Endothelial cell (in vitro differentiated cells): ENCODE measurements around the gene DNMT3A. TPM values are rescaled to one million over a fixed set of nuclear protein-coding genes. Genes with fewer than 3 reads are reported as not detected.

Experiments
- DNase-seq: peaks from one replicate; pipeline ENCODE4 v3.0.0; 2021; ENCODE audit warnings: low spot score
- H3K27ac Mint-ChIP-seq: one replicate; pipeline ENCODE4 v1.8.0; 2021; ENCODE audit warnings: mixed read lengths, inconsistent platforms; ENCODE audit not compliant: unreplicated experiment
- H3K27me3 Mint-ChIP-seq: one replicate; pipeline ENCODE4 v1.8.0; 2021; ENCODE audit warnings: mild to moderate bottlenecking, moderate library complexity, mixed read lengths, inconsistent platforms; ENCODE audit not compliant: unreplicated experiment
- H3K36me3 Mint-ChIP-seq: one replicate; pipeline ENCODE4 v1.8.0; 2021; ENCODE audit warnings: mild to moderate bottlenecking, low read depth, mixed read lengths, inconsistent platforms; ENCODE audit not compliant: unreplicated experiment
- H3K4me1 Mint-ChIP-seq: one replicate; pipeline ENCODE4 v1.8.0; 2021; ENCODE audit warnings: mild to moderate bottlenecking, mixed read lengths, inconsistent platforms; ENCODE audit not compliant: unreplicated experiment
- H3K4me3 Mint-ChIP-seq: one replicate; pipeline ENCODE4 v1.8.0; 2021; ENCODE audit warnings: mild to moderate bottlenecking, mixed read lengths, inconsistent platforms; ENCODE audit not compliant: unreplicated experiment
- H3K9me3 Mint-ChIP-seq: one replicate; pipeline ENCODE4 v1.8.0; 2021; ENCODE audit warnings: mixed read lengths, inconsistent platforms; ENCODE audit not compliant: unreplicated experiment
- total RNA-seq: library from RNA; stranded (reverse); fragmentation: NEBNext Ultra II Directional; extraction: Animal tissue kit (Norgen Biotek cat#: 25700); gene quantifications from one replicate; pipeline ENCODE4 v1.2.1, GENCODE V29; 2021; ENCODE audit not compliant: unreplicated experiment
- TF ChIP-seq, protein P1 (sequence below): fragments of 200-600 bp; sonication (generic); IDR thresholded peaks from one replicate; pipeline ENCODE4 v1.5.0; 2021; ENCODE audit warnings: antibody characterized with exemption; ENCODE audit not compliant: unreplicated experiment

The DNMT3A gene
- total RNA-seq, 1 donor from 2014 or later: 177 TPM

DNA sequence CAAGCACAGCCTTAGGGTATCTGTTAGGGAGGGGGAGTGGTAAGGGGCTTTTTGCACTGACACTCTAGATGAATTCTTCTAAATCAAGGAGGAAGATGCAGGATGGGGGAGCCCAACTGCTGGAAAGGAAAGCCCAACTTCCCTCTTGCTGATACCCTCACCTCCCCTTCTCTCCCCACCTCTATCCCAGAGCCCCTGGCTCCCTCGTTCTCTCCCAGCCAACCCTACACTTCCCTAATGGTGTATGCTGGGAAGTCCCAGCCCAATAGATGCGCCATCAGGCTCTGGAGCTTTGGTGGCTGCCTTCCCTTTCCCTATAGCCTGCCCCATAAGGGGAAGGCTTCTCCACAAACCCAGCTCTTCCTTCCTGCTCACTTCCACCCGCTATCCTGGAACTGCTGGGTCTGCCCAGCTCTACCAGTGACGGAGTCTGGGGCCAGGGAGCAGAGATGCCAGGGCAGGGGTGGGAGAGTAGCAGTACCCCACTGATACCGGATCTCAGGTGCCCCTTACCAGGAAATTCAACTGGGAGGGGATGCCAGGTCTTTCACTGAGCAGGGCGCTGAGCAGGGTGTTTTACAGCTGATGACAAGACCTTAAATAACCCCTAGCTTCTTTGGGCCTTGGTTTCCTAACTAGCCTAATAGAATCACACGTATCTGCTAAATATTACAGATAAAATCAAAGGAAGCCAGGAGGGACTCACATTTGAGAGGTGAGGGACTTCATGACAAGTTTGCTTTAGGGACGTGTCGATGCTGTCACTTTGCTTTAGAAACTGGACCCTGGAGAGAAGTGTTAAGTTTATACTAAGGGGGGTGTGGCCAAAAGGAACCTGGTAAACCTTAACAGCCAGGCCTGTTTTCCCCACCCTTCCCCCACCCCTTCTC is 82.6 kb downstream of the DNMT3A start:
- peaks cover 69% of the 10 kb centered on the region for H3K4me1 Mint-ChIP-seq
- H3K4me3 Mint-ChIP-seq: no peak overlapping the region
- peaks cover 19% of the 10 kb centered on the region for H3K27me3 Mint-ChIP-seq
- peak overlapping the region; percentile 65 for H3K27ac Mint-ChIP-seq
- TF ChIP-seq, protein P1, sequence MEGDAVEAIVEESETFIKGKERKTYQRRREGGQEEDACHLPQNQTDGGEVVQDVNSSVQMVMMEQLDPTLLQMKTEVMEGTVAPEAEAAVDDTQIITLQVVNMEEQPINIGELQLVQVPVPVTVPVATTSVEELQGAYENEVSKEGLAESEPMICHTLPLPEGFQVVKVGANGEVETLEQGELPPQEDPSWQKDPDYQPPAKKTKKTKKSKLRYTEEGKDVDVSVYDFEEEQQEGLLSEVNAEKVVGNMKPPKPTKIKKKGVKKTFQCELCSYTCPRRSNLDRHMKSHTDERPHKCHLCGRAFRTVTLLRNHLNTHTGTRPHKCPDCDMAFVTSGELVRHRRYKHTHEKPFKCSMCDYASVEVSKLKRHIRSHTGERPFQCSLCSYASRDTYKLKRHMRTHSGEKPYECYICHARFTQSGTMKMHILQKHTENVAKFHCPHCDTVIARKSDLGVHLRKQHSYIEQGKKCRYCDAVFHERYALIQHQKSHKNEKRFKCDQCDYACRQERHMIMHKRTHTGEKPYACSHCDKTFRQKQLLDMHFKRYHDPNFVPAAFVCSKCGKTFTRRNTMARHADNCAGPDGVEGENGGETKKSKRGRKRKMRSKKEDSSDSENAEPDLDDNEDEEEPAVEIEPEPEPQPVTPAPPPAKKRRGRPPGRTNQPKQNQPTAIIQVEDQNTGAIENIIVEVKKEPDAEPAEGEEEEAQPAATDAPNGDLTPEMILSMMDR: no peak
- DNase-seq: no peak
- H3K36me3 Mint-ChIP-seq: peaks cover 18% of the 10 kb centered on the region
- H3K9me3 Mint-ChIP-seq: no peaks in the 10 kb centered on the region

DNA sequence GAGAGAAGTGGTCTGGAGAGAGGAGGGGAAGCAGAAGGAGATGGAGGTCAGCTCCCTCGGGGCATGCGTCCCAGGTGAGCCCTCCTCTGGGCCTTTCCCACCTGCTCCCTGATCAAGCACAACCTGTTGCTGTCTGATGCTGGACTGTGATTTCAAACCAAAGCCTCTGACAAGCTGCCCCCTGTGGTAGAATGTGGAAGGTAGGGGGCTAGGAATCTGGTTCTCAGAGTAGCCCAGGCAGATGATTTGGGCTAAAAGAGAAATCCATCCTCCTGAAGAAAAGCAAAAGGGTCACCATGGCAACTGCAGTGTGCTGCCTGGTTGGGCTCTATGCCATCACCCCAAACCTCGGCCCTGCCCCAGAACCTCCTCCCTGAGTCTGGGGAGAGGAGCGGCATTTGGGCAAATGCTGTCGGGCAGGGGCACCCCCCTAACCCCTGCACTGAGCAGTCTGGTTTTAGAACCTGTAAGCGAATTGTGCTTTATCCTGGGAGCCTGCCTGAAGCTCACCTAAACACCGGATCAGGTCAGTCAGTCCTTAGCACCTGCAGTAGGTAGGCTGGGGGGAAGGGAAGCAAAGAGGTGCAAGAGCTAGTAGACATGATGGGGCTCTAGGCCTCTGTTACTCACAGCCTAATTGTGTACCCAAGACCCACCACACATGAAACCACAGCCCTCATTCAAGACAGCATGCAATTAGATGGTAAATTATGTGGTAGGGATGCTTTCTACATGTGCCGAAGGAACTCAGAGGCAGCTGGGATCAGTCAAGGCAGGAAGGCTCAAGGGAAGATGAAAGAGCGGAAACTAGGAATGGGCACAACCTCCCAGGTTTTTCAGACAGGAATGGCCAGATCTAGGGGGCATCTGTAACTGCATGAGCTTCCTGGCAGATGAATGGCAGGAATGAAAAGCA is 83.5 kb downstream of the DNMT3A start:
- DNase-seq: no peak
- peak overlapping the region; percentile 88 for H3K27ac Mint-ChIP-seq
- peaks cover 72% of the 10 kb centered on the region for H3K4me1 Mint-ChIP-seq
- H3K27me3 Mint-ChIP-seq: peaks cover 20% of the 10 kb centered on the region
- no peak overlapping the region for H3K4me3 Mint-ChIP-seq
- peaks cover 22% of the 10 kb centered on the region for H3K36me3 Mint-ChIP-seq
- no peaks in the 10 kb centered on the region for H3K9me3 Mint-ChIP-seq
- TF ChIP-seq, protein P1: no peak

DNA sequence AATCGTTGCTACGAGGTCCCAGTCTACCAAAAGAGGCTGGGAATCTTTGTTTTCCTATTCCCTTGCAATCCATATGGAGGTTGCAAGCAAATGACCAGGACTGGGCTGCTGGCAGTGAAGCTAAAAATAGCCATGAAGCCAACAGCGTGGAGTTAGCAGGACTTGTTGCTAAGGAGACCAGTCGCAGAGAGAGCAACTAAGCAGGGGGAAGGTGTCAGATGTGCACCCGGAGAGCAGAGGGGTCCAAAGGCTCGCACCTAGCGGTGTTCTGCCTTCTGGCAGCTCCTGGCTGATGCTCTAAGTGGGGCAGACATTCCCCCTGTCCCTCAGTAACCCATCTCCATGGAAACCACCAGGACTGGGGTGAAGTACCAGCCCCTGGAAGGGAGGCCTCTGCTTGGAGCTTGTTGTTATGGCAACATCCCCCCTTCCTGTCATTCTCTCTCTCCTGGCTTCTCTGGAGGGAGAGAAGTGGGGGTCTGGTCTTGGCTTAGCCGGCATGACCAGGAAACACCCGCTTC is 84.6 kb downstream of the DNMT3A start:
- Mint-ChIP-seq H3K9me3 (no peaks in the 10 kb centered on the region), H3K36me3 (peaks cover 27% of the 10 kb centered on the region), H3K27me3 (peaks cover 21% of the 10 kb centered on the region), H3K4me1 (peaks cover 69% of the 10 kb centered on the region), H3K4me3 (no peak overlapping the region), H3K27ac (peak overlapping the region; percentile 88)
- DNase-seq: peak; percentile 57
- TF ChIP-seq, protein P1: no peak

DNA sequence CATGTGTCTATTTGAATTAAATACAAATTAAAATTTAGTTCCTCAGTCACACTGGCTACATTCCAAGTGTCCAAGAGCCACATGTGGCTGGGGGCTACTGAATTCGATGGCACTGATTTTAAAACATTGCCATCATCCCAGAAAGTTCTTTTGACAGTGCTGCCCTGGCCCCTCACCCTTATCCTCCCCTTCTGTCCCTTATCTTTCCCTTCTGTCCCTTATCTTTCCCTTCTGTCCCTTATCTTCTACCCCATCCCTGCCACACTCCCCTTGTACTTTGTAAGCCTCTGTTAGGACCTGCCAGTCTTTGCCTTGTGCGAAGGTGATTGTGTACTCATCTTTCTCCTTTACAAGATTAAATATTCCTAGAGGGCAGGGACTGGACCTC is 85.2 kb downstream of the DNMT3A start:
- Mint-ChIP-seq H3K4me1 (peaks cover 66% of the 10 kb centered on the region), H3K27me3 (peaks cover 21% of the 10 kb centered on the region), H3K4me3 (no peak overlapping the region), H3K9me3 (no peaks in the 10 kb centered on the region), H3K36me3 (peaks cover 27% of the 10 kb centered on the region), H3K27ac (peak overlapping the region; percentile 88)
- no peak for DNase-seq
- TF ChIP-seq, protein P1: no peak
